ENCODE results near the gene FLT4. TPM values are rescaled to one million over a fixed set of nuclear protein-coding genes. Genes with fewer than 3 reads are reported as not detected.

FLT4 gene
- total RNA-seq, 4 donors from 2014 or later = 7.6 to 15.2 (median 10.4) TPM

GRCh38 chr5:180637962-180638680, 11.3 kb downstream of the FLT4 start:
- no peak overlapping the region for H3K4me3 ChIP-seq
- TF ChIP-seq EP300 (IDR thresholded peaks at IDR 0.05) (no peak), CTCF (IDR thresholded peaks at IDR 0.05) (no peak)
- ATAC-seq = no peak
- WGBS, 2 donors (ENCODE audit: low coverage in 1 of 2) = 48 to 52% methylated on average over 7 to 12 of the region's 20 CpGs
- H3K27me3 ChIP-seq = peaks cover 34% of the 10 kb centered on the region
- no peak overlapping the region for H3K27ac ChIP-seq
- H3K4me1 ChIP-seq = no peaks in the 10 kb centered on the region
- no peaks in the 10 kb centered on the region for H3K36me3 ChIP-seq
- no peaks in the 10 kb centered on the region for H3K9me3 ChIP-seq

- WGBS, 2 donors (ENCODE audit: low coverage in 1 of 2) = 63 to 66% methylated on average over 6 to 13 of the region's 18 CpGs
- no peak for ATAC-seq
Measured at GRCh38 chr5:180636403-180637075, 12.9 kb downstream of the FLT4 start.

GRCh38 chr5:180636016-180636402, 13.4 kb downstream of the FLT4 start:
- no peaks in the 10 kb centered on the region for H3K4me1 ChIP-seq
- no peaks in the 10 kb centered on the region for H3K9me3 ChIP-seq
- WGBS, 2 donors (ENCODE audit: low coverage in 1 of 2) = 87 to 90% methylated on average over 2 to 8 of the region's 8 CpGs
- no peaks in the 10 kb centered on the region for H3K36me3 ChIP-seq
- H3K4me3 ChIP-seq = no peak overlapping the region
- ATAC-seq = no peak
- H3K27me3 ChIP-seq = peaks cover 52% of the 10 kb centered on the region
- TF ChIP-seq EP300 (IDR thresholded peaks at IDR 0.05) (no peak), POLR2A (IDR thresholded peaks at IDR 0.05) (no peak), CTCF (IDR thresholded peaks at IDR 0.05) (no peak), POLR2AphosphoS5 (IDR thresholded peaks at IDR 0.05) (no peak)
- no peak overlapping the region for H3K27ac ChIP-seq

More at GRCh38 chr5:180636403-180637075, 12.9 kb downstream of the FLT4 start:
- H3K27ac ChIP-seq = no peak overlapping the region
- H3K27me3 ChIP-seq = peaks cover 50% of the 10 kb centered on the region
- H3K4me3 ChIP-seq = no peak overlapping the region
- H3K4me1 ChIP-seq = no peaks in the 10 kb centered on the region
- H3K9me3 ChIP-seq = no peaks in the 10 kb centered on the region
- TF ChIP-seq CTCF (IDR thresholded peaks at IDR 0.05) = no peak
- TF ChIP-seq EP300 (IDR thresholded peaks at IDR 0.05) = no peak
- no peak for TF ChIP-seq POLR2AphosphoS5 (IDR thresholded peaks at IDR 0.05)
- no peak for TF ChIP-seq POLR2A (IDR thresholded peaks at IDR 0.05)
- no peaks in the 10 kb centered on the region for H3K36me3 ChIP-seq

- H3K4me3 ChIP-seq = no peak overlapping the region
- H3K27ac ChIP-seq = no peak overlapping the region
- no peaks in the 10 kb centered on the region for H3K36me3 ChIP-seq
- TF ChIP-seq CTCF (IDR thresholded peaks at IDR 0.05) (no peak), POLR2AphosphoS5 (IDR thresholded peaks at IDR 0.05) (no peak), EP300 (IDR thresholded peaks at IDR 0.05) (no peak), POLR2A (IDR thresholded peaks at IDR 0.05) (no peak)
- ATAC-seq = no peak
- no peaks in the 10 kb centered on the region for H3K9me3 ChIP-seq
- H3K27me3 ChIP-seq = peaks cover 52% of the 10 kb centered on the region
- no peaks in the 10 kb centered on the region for H3K4me1 ChIP-seq
- WGBS, 2 donors (ENCODE audit: low coverage in 1 of 2) = 100% methylated on average over 1 of the region's 14 CpGs; no CpG with 5 or more reads in 1 of the 2 donors
Measured at GRCh38 chr5:180633283-180634177, 15.9 kb downstream of the FLT4 start.
